HEK293 (cell line): ENCODE data around the gene PHC3.

ENCODE experiments used
- CTCF ChIA-PET: fragments of 350-600 bp; formaldehyde crosslinking; extraction: SDS; loops from one replicate; lab custom pipeline; 2021; ENCODE audit warnings: antibody characterized with exemption; lab: Yijun Ruan, JAX
- POLR2A ChIA-PET: fragments of 300-600 bp; formaldehyde crosslinking; extraction: SDS; loops from one replicate; lab custom pipeline; 2020; ENCODE audit warnings: antibody characterized with exemption, inconsistent platforms; lab: Yijun Ruan, JAX
- H3K27ac ChIP-seq: fragments of 200-500 bp; sonication (Bioruptor generic); 2 replicates; pipeline ENCODE4 v1.5.1; 2014; ENCODE audit warnings: low read depth, low read length, control low read depth, inconsistent platforms; ENCODE audit errors: extremely low read depth
- H3K36me3 ChIP-seq, 2 experiments: fragments of 200-500 bp in 1 of 2; sonication (Bioruptor generic) in 1 of 2; 1 replicate in 1 of 2; 2 replicates in 1 of 2; pipeline ENCODE4 v1.5.1; 2014 to 2017; ENCODE audit warnings: inconsistent platforms in 2 of 2, low read length in 2 of 2; ENCODE audit not compliant: control insufficient read depth in 2 of 2, insufficient read depth in 1 of 2
- H3K4me1 ChIP-seq: fragments of 200-500 bp; sonication (Bioruptor generic); 2 replicates; pipeline ENCODE4 v1.5.1; 2014; ENCODE audit warnings: mild to moderate bottlenecking, low read length, inconsistent platforms; ENCODE audit not compliant: control insufficient read depth, insufficient read depth
- H3K4me3 ChIP-seq: 2 replicates; pipeline ENCODE4 v1.5.1; 2011; ENCODE audit warnings: low read depth, mild to moderate bottlenecking, control low read depth, low read length, moderate library complexity
- H3K9me3 ChIP-seq: fragments of 200-500 bp; sonication (Bioruptor generic); 2 replicates; pipeline ENCODE4 v1.5.1; 2014; ENCODE audit warnings: low read depth, low read length, inconsistent platforms; ENCODE audit not compliant: control insufficient read depth, insufficient read depth
- HOXC10 ChIP-seq: sonication (generic); formaldehyde crosslinking; IDR thresholded peaks from 2 replicates; pipeline ENCODE4 v1.8.1; 2023; ENCODE audit warnings: mild to moderate bottlenecking, missing genetic modification reagents
- MEIS1 ChIP-seq: sonication (generic); formaldehyde crosslinking; IDR thresholded peaks from 2 replicates; pipeline ENCODE4 v1.8.1; 2022; ENCODE audit warnings: missing genetic modification reagents, mild to moderate bottlenecking, borderline replicate concordance
- REPIN1 ChIP-seq: fragments of 450-650 bp; formaldehyde crosslinking; IDR thresholded peaks from 2 replicates; pipeline ENCODE4 v1.5.1; 2017; ENCODE audit warnings: missing biosample characterization, missing genetic modification characterization, low read depth
- SETDB1 ChIP-seq: IDR thresholded peaks from one replicate; pipeline ENCODE4 v1.6.1; 2017; ENCODE audit warnings: mild to moderate bottlenecking, low read length, moderate library complexity, mixed read lengths; ENCODE audit not compliant: insufficient read length
- TCF7L2 ChIP-seq: IDR thresholded peaks from 2 replicates; pipeline ENCODE4 v1.6.1; 2011; ENCODE audit warnings: low read depth, mild to moderate bottlenecking, inconsistent platforms, low read length, moderate library complexity, borderline replicate concordance
- YY1 ChIP-seq: fragments of 450-650 bp; formaldehyde crosslinking; IDR thresholded peaks from 2 replicates; pipeline ENCODE4 v1.5.1; 2018; ENCODE audit warnings: missing biosample characterization, missing genetic modification characterization
- ZFP69B ChIP-seq: fragments of 450-650 bp; formaldehyde crosslinking; IDR thresholded peaks from 2 replicates; pipeline ENCODE4 v1.5.1; 2016; ENCODE audit warnings: missing biosample characterization, missing genetic modification characterization
- ZNF155 ChIP-seq: fragments of 450-650 bp; formaldehyde crosslinking; IDR thresholded peaks from 2 replicates; pipeline ENCODE4 v1.5.1; 2016; ENCODE audit warnings: missing biosample characterization, missing genetic modification characterization
- ZNF157 ChIP-seq: fragments of 450-650 bp; formaldehyde crosslinking; IDR thresholded peaks from 2 replicates; pipeline ENCODE4 v1.5.1; 2016; ENCODE audit warnings: missing biosample characterization, missing genetic modification characterization
- ZNF366 ChIP-seq: fragments of 450-650 bp; formaldehyde crosslinking; conservative IDR thresholded peaks from 2 replicates; pipeline ENCODE4 v1.5.1; 2016; ENCODE audit warnings: missing biosample characterization, missing genetic modification characterization
- ZNF423 ChIP-seq: fragments of 450-650 bp; formaldehyde crosslinking; IDR thresholded peaks from 2 replicates; pipeline ENCODE4 v1.5.1; 2016; ENCODE audit warnings: missing biosample characterization, missing genetic modification characterization
- ZNF473 ChIP-seq: fragments of 450-650 bp; formaldehyde crosslinking; IDR thresholded peaks from 2 replicates; pipeline ENCODE4 v1.5.1; 2017; ENCODE audit warnings: missing biosample characterization, missing genetic modification characterization
- ZNF529 ChIP-seq: fragments of 450-650 bp; formaldehyde crosslinking; IDR thresholded peaks from 2 replicates; pipeline ENCODE4 v1.5.1; 2017; ENCODE audit warnings: missing genetic modification characterization, missing biosample characterization; ENCODE audit not compliant: insufficient replicate concordance
- ZNF830 ChIP-seq: fragments of 450-650 bp; IDR thresholded peaks from 2 replicates; pipeline ENCODE4 v1.5.0; 2018; ENCODE audit warnings: missing biosample characterization, missing genetic modification characterization, low read depth, mild to moderate bottlenecking, moderate library complexity
- ZSCAN30 ChIP-seq: fragments of 450-650 bp; IDR thresholded peaks from 2 replicates; pipeline ENCODE4 v1.5.1; 2018; ENCODE audit warnings: missing biosample characterization, mild to moderate bottlenecking, missing genetic modification characterization, moderate library complexity
- TF ChIP-seq, protein P1 (sequence below): fragments of 450-650 bp; formaldehyde crosslinking; IDR thresholded peaks from 2 replicates; pipeline ENCODE4 v1.5.1; 2016; ENCODE audit warnings: missing biosample characterization, missing genetic modification characterization
- TF ChIP-seq, protein P2 (sequence below): fragments of 450-650 bp; formaldehyde crosslinking; IDR thresholded peaks from 2 replicates; pipeline ENCODE4 v1.5.1; 2017; ENCODE audit warnings: missing biosample characterization, missing genetic modification characterization
- TF ChIP-seq, protein P3 (sequence below): fragments of 450-650 bp; formaldehyde crosslinking; conservative IDR thresholded peaks from 2 replicates; pipeline ENCODE4 v1.5.1; 2016; ENCODE audit warnings: low read depth, missing biosample characterization, missing genetic modification characterization

Gene PHC3

DNA sequence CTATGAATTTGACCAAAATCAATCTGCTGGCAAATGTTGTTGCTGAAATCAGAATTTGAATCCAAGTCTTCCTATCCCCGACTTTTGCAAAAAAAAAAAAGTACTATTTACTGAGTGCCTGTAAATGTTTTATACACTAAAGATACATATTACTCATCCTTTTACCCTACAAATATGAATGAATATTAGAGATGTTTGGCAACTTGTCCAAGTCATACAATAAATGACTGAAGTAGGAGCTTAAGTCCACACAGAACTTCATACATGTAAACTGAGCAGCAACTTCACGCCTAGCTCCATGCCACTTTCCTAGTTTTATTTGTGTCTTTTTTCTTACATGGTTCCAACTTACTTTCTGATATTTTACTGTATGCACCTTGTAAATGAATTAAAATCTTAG, 39.2 kb downstream of the PHC3 start (continued):
- TF ChIP-seq ZNF155 (tag by site-specific recombination) (no peak), ZNF366 (tag by site-specific recombination) (no peak)

DNA sequence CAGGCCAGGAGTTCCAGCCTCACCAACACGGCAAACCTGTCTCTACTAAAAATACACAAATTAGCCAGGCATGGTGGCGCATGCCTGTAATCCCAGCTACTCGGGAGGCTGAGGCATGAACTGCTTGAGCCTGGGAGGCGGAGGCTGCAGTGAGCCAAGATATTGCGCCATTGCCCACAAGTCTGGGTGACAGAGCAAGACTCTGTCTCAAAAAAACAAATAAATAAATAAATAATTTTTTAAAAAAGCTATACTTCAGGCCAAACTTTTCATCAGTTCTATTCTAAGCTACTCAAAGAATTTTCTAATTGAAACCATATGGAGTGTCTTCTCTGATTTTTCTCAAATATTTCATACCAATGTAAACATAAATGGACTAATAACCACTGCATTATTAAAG, 43.5 kb downstream of the PHC3 start:
- H3K4me3 ChIP-seq = no peak overlapping the region
- CTCF ChIA-PET = no interaction called here
- H3K4me1 ChIP-seq = no peaks in the 10 kb centered on the region
- POLR2A ChIA-PET = no interaction called here
- no peak overlapping the region for H3K27ac ChIP-seq
- H3K9me3 ChIP-seq = no peaks in the 10 kb centered on the region
- TF ChIP-seq ZNF423 = no peak
- no peak for TF ChIP-seq ZSCAN30 (tag by site-specific recombination)
- TF ChIP-seq ZNF830 (tag by site-specific recombination) = no peak
- H3K36me3 ChIP-seq = peaks cover 3 to 33% of the 10 kb centered on the region in 2 experiments; a peak in 2 of 3 replicates

DNA sequence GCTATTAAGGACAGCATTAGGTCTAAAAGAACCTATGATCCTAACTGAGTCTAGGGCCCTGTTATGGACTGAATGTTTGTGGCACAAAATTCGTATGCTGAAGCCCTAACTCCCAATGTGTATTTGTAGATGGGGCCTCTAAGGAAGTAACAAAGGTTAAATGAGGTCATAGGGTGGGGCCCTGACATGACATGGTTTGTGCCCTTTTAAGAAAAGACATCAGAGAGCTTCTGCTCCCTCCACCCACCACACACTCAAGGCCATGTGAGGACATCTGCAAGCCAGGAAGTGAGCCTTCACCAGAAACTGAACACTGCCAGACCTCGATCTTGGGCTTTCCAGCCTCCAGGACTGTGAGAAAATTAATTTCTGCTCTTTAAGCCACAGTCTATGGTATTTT, 49.2 kb downstream of the PHC3 start:
- H3K4me3 ChIP-seq = no peak overlapping the region
- CTCF ChIA-PET = no interaction called here
- 0 out of 2 replicates have a peak, but pooled peaks have one; percentile 48 for TF ChIP-seq ZFP69B (tag by site-specific recombination)
- peak; percentile 37 for TF ChIP-seq SETDB1
- TF ChIP-seq, protein P1, sequence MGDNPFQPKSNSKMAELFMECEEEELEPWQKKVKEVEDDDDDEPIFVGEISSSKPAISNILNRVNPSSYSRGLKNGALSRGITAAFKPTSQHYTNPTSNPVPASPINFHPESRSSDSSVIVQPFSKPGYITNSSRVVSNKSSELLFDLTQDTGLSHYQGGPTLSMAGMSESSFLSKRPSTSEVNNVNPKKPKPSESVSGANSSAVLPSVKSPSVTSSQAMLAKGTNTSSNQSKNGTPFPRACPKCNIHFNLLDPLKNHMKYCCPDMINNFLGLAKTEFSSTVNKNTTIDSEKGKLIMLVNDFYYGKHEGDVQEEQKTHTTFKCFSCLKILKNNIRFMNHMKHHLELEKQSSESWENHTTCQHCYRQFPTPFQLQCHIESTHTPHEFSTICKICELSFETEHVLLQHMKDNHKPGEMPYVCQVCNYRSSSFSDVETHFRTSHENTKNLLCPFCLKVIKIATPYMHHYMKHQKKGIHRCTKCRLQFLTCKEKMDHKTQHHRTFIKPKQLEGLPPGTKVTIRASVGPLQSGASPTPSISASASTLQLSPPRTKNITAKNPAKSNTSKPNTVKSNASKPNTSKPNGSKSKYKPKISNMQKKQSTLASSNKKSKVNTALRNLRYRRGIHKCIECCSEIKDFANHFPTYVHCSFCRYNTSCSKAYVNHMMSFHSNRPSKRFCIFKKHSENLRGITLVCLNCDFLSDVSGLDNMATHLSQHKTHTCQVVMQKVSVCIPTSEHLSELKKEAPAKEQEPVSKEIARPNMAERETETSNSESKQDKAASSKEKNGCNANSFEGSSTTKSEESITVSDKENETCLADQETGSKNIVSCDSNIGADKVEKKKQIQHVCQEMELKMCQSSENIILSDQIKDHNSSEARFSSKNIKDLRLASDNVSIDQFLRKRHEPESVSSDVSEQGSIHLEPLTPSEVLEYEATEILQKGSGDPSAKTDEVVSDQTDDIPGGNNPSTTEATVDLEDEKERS (tag by site-specific recombination) = 0 out of 2 replicates have a peak, but pooled peaks have one; percentile 34
- TF ChIP-seq ZNF473 (tag by site-specific recombination) = no peak
- TF ChIP-seq ZNF157 (tag by site-specific recombination) = no peak
- no peak for TF ChIP-seq TCF7L2
- POLR2A ChIA-PET = no interaction called here
- no peaks in the 10 kb centered on the region for H3K9me3 ChIP-seq
- peaks cover 0 to 43% of the 10 kb centered on the region in 2 experiments; a peak in 2 of 3 replicates for H3K36me3 ChIP-seq
- no peak overlapping the region for H3K27ac ChIP-seq
- no peaks in the 10 kb centered on the region for H3K4me1 ChIP-seq

DNA sequence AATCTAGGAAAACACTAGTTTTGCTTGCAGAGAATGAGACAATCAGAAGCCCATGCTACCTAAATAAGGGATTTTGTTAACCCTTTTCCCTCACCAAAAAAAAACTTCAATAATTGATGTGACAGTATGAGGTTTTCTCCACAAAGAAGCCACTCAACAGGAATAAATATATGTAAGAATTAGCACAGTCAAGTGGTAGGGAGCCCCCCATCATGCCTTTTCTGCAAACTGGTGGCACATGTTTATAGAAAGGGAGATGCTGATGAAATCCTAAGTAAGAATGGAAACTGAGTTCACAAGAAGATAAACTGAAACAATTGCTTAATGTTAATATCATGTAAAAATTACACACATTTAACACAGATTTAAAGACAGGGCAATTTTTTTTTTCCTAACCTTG, 51.0 kb downstream of the PHC3 start:
- Histone ChIP-seq H3K27ac (no peak overlapping the region), H3K36me3 (peaks cover 0 to 35% of the 10 kb centered on the region in 2 experiments), H3K4me3 (no peak overlapping the region), H3K4me1 (no peaks in the 10 kb centered on the region), H3K9me3 (no peaks in the 10 kb centered on the region)
- ChIA-PET POLR2A (no interaction called here), CTCF (no interaction called here)
- TF ChIP-seq ZNF529 (tag by site-specific recombination) (no peak), YY1 (tag by site-specific recombination) (no peak), HOXC10 (no peak), MEIS1 (CRISPR knock-in tag) (no peak), REPIN1 (no peak)
- TF ChIP-seq, protein P2, sequence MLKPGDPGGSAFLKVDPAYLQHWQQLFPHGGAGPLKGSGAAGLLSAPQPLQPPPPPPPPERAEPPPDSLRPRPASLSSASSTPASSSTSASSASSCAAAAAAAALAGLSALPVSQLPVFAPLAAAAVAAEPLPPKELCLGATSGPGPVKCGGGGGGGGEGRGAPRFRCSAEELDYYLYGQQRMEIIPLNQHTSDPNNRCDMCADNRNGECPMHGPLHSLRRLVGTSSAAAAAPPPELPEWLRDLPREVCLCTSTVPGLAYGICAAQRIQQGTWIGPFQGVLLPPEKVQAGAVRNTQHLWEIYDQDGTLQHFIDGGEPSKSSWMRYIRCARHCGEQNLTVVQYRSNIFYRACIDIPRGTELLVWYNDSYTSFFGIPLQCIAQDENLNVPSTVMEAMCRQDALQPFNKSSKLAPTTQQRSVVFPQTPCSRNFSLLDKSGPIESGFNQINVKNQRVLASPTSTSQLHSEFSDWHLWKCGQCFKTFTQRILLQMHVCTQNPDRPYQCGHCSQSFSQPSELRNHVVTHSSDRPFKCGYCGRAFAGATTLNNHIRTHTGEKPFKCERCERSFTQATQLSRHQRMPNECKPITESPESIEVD (tag by site-specific recombination) = peak; percentile 19; the same call in 1 of the 2 replicates
- TF ChIP-seq, protein P3, sequence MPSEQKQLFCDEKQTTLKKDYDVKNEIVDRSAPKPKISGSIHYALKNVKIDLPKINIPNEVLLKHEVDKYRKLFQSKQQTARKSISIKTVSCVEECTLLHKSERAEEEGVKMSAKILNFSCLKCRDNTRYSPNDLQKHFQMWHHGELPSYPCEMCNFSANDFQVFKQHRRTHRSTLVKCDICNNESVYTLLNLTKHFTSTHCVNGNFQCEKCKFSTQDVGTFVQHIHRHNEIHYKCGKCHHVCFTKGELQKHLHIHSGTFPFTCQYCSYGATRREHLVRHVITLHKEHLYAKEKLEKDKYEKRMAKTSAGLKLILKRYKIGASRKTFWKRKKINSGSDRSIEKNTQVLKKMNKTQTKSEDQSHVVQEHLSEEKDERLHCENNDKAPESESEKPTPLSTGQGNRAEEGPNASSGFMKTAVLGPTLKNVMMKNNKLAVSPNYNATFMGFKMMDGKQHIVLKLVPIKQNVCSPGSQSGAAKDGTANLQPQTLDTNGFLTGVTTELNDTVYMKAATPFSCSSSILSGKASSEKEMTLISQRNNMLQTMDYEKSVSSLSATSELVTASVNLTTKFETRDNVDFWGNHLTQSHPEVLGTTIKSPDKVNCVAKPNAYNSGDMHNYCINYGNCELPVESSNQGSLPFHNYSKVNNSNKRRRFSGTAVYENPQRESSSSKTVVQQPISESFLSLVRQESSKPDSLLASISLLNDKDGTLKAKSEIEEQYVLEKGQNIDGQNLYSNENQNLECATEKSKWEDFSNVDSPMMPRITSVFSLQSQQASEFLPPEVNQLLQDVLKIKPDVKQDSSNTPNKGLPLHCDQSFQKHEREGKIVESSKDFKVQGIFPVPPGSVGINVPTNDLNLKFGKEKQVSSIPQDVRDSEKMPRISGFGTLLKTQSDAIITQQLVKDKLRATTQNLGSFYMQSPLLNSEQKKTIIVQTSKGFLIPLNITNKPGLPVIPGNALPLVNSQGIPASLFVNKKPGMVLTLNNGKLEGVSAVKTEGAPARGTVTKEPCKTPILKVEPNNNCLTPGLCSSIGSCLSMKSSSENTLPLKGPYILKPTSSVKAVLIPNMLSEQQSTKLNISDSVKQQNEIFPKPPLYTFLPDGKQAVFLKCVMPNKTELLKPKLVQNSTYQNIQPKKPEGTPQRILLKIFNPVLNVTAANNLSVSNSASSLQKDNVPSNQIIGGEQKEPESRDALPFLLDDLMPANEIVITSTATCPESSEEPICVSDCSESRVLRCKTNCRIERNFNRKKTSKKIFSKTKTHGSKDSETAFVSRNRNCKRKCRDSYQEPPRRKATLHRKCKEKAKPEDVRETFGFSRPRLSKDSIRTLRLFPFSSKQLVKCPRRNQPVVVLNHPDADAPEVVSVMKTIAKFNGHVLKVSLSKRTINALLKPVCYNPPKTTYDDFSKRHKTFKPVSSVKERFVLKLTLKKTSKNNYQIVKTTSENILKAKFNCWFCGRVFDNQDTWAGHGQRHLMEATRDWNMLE (tag by site-specific recombination) = no peak
